GF-D8 (cell line): ENCODE results near the gene CDC42BPB.
"Not testable (repeated sequence)": the region's sequence is repeated elsewhere in the genome, so short reads cannot be mapped to it uniquely, and the experiment has no call there.

ENCODE experiments used
- DNase-seq: peaks from one replicate; lab custom pipeline; 2025; lab: John Stamatoyannopoulos, UW

The CDC42BPB gene

DNA sequence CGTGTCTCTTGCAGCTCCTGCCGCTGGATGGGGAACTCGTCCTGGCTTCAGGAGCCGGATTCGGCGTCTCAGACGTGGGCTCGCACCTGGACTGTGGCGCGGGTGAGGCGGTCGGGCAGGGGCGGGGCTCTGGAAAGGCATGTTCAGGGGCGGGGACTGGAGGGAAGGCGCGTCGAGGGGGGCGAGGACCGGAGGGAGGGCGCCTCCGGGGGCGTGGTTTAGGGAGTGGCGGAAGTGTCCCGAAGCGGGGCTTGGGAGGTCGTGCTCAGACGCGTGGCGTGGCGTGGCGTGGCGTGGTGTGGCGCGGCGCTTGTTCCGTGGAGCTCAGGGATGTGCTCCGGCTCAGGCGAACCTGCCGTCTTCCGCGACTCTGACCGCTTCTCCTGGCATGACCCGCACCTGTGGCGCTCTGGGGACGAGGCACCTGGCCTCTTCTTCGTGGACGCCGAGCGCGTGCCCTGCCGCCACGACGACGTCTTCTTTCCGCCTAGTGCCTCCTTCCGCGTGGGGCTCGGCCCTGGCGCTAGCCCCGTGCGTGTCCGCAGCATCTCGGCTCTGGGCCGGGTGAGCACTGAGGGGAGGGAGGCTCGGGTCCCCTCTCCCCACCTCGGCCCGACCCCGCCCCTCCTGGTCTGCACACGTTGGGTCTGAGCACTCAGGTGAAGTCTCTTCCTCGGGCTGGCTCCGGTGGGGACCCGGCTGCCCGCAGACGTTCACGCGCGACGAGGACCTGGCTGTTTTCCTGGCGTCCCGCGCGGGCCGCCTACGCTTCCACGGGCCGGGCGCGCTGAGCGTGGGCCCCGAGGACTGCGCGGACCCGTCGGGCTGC, 128.7 kb downstream of the CDC42BPB start:
- DNase-seq: peak; percentile 37

DNA sequence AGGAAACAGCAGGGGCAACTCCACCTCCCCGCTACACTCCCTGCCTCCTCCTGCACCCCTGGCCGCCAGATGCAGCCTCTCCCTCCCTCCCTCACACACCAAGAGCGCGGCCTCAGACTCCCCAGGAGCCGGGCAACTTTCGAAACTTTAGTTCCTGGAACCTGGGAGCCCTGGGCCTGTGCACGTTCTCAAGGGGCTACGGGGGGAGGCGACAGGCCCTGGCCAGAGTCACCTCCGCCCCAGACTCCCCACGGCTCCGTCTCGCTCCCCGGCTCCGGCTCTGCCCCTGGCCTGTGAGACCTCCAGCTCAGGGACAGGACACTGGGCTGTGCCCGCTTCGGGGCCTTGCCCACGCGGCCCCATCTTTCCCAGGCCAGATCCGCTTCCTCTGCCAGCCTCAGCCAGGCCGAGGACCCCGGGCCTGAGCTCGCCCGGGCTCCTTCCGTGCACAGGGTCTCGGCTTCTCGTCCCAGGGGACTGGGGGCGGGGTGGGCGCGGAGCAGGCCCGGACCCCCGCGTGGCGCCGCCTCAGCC, 129.4 kb downstream of the CDC42BPB start:
- peak; percentile 9 for DNase-seq

DNA sequence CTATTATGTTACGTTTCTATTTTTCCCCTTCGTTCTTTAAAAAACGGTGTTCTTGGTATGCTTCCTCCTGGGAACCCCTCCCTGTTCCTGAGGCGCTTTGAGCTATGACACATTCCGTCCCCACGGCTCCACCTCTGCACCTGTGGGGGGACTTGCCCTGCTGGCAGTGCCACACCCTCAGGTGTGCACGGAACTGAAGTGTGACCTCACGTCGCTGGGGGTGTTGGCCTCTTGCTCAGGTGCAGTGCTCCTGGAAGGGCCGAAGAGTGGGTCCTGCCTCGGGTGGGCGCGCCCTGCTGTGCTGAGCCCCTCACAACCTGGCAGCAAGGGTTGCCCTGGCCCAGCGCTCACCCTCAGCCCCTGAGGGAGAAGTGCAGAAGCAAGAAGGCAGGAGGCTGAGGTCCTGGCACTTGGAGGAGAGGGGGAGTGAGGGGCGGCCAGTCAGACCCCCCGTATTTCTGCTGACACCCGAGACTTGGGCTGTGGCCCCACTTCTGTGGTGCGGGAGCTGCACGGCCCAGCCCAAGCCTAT, 129.9 kb downstream of the CDC42BPB start:
- DNase-seq: no peak

- not testable (repeated sequence) for DNase-seq
These were observed 130.5 kb downstream of the CDC42BPB start for GRCh38 chr14:102926840-102927239.

GRCh38 chr14:102926104-102926503, 131.2 kb downstream of the CDC42BPB start:
- DNase-seq: no peak

GRCh38 chr14:102925646-102926045, 131.7 kb downstream of the CDC42BPB start:
- no peak for DNase-seq

GRCh38 chr14:102924632-102925588, 132.4 kb downstream of the CDC42BPB start:
- DNase-seq: no peak

DNA sequence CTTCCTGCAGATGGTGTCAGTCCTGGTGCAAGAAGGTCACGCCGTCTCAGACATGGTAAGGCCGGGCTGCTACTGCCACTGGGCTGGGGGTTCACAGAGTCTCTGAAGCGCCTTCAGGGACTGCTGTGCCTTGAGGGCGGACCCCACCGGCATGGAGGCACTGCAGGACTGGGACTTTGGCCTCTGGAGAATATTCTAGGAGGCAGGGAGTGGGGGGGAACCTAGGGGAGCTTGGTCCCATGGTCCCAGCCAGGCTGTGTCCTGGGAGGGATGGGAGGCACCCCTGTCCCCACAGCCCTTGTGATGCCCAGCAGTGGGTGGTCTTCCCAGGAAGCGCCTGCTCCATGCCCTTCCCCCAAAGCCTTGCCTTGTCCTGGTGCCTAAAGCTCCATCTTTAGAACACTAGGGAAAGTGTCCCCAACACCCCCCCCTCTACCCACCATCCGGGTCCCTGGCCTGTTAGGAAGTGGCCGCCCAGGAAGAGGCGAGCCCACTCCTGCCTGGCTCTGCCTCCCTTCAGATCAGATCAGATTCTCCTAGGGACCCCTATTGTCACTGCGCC, 133.3 kb downstream of the CDC42BPB start:
- no peak for DNase-seq

DNA sequence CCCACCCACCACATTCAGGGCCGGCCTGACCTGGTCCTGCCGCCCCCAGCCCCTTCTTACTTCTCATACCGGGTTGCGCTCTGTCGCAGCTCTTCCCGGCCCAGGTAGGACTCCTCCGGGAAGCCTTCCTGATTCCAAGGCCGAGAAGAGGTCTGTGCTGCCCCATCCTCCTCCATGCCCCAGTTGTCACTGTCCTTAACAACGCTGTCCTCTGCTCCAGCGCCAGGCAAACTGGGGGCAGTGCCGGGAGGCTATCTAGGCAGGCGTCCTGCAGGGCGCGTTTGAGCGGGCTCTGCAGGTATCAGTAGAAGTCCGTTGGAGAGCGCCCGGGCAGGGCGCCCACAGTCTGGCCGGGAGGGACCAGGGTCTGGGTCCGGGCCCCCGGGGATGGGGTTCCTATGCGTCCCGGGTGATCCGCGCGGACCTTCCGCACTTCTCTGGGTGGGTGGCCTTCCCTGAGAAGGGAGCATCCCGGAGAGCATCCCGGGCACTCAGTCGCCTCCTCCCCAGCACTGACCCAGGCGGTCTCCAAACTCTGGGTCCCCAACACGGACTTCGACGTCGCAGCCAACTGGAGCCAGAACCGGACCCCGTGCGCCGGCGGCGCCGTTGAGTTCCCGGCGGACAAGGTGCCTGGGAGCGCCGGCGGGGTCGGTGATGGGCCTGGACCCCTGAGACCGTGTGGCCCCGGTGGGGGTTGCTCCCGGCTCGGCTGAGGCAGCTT, 134.0 kb downstream of the CDC42BPB start:
- no peak for DNase-seq

- no peak for DNase-seq
These were observed 134.7 kb downstream of the CDC42BPB start, which contains the start of gene AMN for GRCh38 chr14:102922490-102923200. TSS of gene AMN (plus strand) at chr14:102922663. CDS start at chr14:102922689, 26 bp downstream.

GRCh38 chr14:102920998-102921304, 136.4 kb downstream of the CDC42BPB start:
- no peak for DNase-seq

DNA sequence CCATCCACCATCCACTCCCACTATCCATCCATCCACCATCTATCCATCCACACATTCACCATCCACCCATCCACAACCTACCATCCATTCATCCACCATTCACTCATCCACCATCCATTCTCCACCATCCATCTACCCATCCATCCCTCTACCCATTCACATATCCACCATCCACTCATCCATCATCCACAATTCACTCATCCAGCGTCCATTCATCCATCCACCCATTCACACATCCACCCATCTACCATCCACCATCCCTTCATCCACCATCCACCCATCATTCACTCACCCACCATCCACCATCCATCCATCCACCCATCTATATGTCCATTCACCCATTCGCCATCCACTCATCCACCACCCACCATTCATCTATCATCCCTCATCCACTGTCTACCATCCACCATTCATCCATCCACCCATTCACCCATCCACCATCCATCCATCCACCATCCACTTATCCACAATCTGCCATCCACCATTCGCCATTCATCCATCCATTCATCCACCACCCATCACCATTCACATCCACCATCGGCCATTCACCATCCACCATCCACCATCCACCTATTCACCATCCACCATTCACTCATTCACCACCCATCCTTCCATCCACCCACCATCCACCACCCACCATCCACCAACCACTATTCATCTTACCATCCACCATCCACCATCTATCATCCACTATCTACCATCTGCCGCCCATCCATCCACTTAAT, 136.9 kb downstream of the CDC42BPB start:
- DNase-seq: no peak

GRCh38 chr14:102918438-102918837, 138.9 kb downstream of the CDC42BPB start:
- no peak for DNase-seq

DNA sequence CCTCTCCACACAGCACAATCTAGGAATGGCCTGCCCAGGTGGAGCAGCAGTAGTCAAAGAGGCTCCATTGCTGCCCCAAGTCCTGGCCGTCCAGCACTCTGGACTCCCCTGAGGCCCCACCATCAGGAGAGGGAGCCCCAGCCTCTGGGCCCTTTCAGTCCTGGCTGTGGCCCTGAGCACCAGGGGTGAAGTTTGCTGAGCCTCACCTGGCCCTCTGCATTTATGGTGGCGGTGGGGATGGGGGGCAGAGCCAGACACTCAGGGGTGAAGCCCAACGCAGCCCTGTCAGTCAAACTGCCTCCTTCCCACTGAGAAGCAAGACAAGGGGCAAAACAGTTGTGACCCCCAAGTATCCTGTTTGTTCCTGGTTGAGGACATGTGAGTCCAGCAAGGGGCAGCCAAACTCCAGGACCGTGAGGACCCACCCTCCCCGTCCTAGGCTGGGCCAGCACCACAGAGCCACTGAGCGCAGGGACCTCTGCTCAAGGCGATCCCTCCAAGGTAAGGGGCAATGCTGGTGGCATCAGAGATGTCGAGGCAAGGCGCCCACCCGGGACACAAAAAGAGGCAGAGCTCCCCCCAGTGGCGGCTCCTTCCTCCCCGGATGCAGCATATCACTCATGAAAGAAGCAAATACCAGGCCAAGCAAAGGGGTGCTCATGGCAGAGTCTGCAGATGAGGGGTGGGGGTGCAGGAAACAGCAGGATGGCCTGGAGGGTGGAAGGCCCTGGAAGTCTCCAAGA, 139.7 kb downstream of the CDC42BPB start:
- DNase-seq: no peak

- DNase-seq: no peak
These were observed 140.3 kb downstream of the CDC42BPB start for GRCh38 chr14:102917056-102917385.

- DNase-seq: no peak
These were observed 140.8 kb downstream of the CDC42BPB start for GRCh38 chr14:102916347-102917055.

DNA sequence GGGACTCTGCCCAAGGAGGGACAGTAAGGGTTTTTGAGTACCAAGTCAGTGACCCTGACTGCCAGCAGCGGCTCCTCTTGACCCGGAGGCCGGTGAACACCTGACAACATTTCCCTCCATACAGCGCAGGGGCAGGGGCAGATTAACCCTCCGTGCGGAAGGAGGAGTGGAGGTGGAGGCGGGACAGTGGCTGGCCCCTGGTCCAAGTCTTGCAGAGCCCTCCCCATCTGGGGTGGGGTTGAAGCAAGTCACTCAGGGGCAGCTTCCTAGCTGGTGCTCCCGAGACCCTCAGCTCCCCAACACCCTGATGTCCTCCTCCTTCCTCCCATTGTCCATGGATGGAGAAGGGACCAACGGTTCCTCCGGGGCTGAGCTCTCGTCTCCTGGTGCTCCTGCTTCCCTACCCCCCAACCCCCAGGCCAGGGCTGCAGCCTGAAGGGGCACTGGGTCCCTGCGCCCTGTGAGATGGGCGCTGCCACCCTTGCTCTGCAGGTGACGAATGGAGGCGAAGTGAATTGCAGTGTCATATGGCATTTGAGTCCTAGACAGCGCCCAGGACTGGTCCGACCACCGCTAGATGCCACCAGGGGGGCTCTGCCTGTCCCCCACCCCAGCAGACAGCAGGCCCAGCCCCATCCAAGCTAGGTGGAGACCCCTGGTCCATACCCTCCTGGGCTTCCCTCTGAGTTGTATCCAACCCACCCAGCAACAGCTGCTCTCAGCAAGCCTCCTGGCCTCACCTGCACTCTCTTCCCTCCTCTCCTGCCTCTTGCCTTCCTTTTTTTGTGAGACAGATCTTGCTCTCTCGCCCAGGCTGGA, 141.8 kb downstream of the CDC42BPB start:
- DNase-seq: no peak
